Astrocyte (in vitro differentiated cells and primary cell): Measurements from ENCODE around the gene ATG101. TPM values are rescaled to one million over a fixed set of nuclear protein-coding genes. Genes with fewer than 3 reads are reported as not detected.

Source experiments
- DNase-seq: peaks from one replicate; pipeline ENCODE4 v3.0.0-alpha.2; 2010; ENCODE audit warnings: low read depth
- FAIRE-seq: peaks from 2 replicates; lab custom pipeline; 2011; peaks lifted over from hg19 to GRCh38; lab: Jason Lieb, UNC
- H2AFZ ChIP-seq: 2 replicates; pipeline ENCODE4 v1.6.0; 2012; ENCODE audit warnings: low read depth, low read length, inconsistent platforms
- H3K27ac ChIP-seq: 2 replicates; pipeline ENCODE4 v1.5.1; 2011; ENCODE audit warnings: low read depth, low read length, inconsistent platforms
- H3K27me3 ChIP-seq: 2 replicates; pipeline ENCODE4 v1.6.0; 2011; ENCODE audit warnings: low read length, inconsistent platforms; ENCODE audit not compliant: insufficient read depth
- H3K36me3 ChIP-seq: 2 replicates; pipeline ENCODE4 v1.5.1; 2011; ENCODE audit warnings: low read length, inconsistent platforms; ENCODE audit not compliant: insufficient read depth
- H3K4me1 ChIP-seq: 2 replicates; pipeline ENCODE4 v1.5.1; 2011; ENCODE audit warnings: low read length, inconsistent platforms; ENCODE audit not compliant: insufficient read depth
- H3K4me2 ChIP-seq: 2 replicates; pipeline ENCODE4 v1.6.0; 2012; ENCODE audit warnings: low read length, inconsistent platforms
- H3K4me3 ChIP-seq: 2 replicates; pipeline ENCODE4 v1.5.1; 2011; ENCODE audit warnings: low read depth, mild to moderate bottlenecking, low read length, inconsistent platforms; ENCODE audit not compliant: insufficient read depth
- H3K79me2 ChIP-seq: 2 replicates; pipeline ENCODE4 v1.6.0; 2012; ENCODE audit warnings: mild to moderate bottlenecking, low read length, inconsistent platforms; ENCODE audit not compliant: insufficient read depth
- H3K9ac ChIP-seq: 2 replicates; pipeline ENCODE4 v1.6.0; 2012; ENCODE audit warnings: mild to moderate bottlenecking, low read length, inconsistent platforms
- H3K9me3 ChIP-seq: 2 replicates; pipeline ENCODE4 v1.5.1; 2012; ENCODE audit warnings: low read depth, mild to moderate bottlenecking, low read length, inconsistent platforms; ENCODE audit not compliant: insufficient read depth
- H4K20me1 ChIP-seq: 2 replicates; pipeline ENCODE4 v1.6.0; 2012; ENCODE audit warnings: low read length, inconsistent platforms; ENCODE audit not compliant: insufficient read depth
- H3K27ac Mint-ChIP-seq: one replicate; pipeline ENCODE4 v1.8.0; 2021; ENCODE audit warnings: mild to moderate bottlenecking, mixed read lengths; ENCODE audit not compliant: unreplicated experiment
- H3K27me3 Mint-ChIP-seq: one replicate; pipeline ENCODE4 v1.8.0; 2021; ENCODE audit warnings: low read depth, mixed read lengths; ENCODE audit not compliant: unreplicated experiment
- H3K36me3 Mint-ChIP-seq: one replicate; pipeline ENCODE4 v1.8.0; 2021; ENCODE audit warnings: low read depth, mixed read lengths; ENCODE audit not compliant: unreplicated experiment
- H3K4me1 Mint-ChIP-seq: one replicate; pipeline ENCODE4 v1.8.0; 2021; ENCODE audit warnings: low read depth, mixed read lengths; ENCODE audit not compliant: unreplicated experiment
- H3K4me3 Mint-ChIP-seq: one replicate; pipeline ENCODE4 v1.8.0; 2021; ENCODE audit warnings: mild to moderate bottlenecking, moderate library complexity, mixed read lengths; ENCODE audit not compliant: unreplicated experiment
- H3K9me3 Mint-ChIP-seq: one replicate; pipeline ENCODE4 v1.8.0; 2021; ENCODE audit warnings: mild to moderate bottlenecking, mixed read lengths; ENCODE audit not compliant: unreplicated experiment
- CTCF ChIP-seq: IDR thresholded peaks from 2 replicates; pipeline ENCODE4 v1.5.1; 2011; ENCODE audit warnings: low read depth, mild to moderate bottlenecking, inconsistent platforms, low read length, moderate library complexity; ENCODE audit not compliant: insufficient read depth
- EZH2 ChIP-seq: IDR thresholded peaks from 2 replicates; pipeline ENCODE4 v1.6.1; 2012; ENCODE audit warnings: mild to moderate bottlenecking, low read length, inconsistent platforms; ENCODE audit not compliant: insufficient read depth
- total RNA-seq: library from RNA; stranded (reverse); gene quantifications from 2 replicates; pipeline ENCODE4 v1.2.1, GENCODE V29; 2021

Gene ATG101
- total RNA-seq, 1 donor from 2014 or later: 54.2 TPM

- H3K27me3 Mint-ChIP-seq: peaks cover 30% of the 10 kb centered on the region
- no peaks in the 10 kb centered on the region for H3K79me2 ChIP-seq
- peaks cover 4% of the 10 kb centered on the region for H3K4me1 Mint-ChIP-seq
- H3K9ac ChIP-seq: peak overlapping the region; percentile 86
- no peaks in the 10 kb centered on the region for H3K9me3 Mint-ChIP-seq
- H3K36me3 ChIP-seq: no peaks in the 10 kb centered on the region
- TF ChIP-seq CTCF: no peak
- no peak for TF ChIP-seq EZH2
- H3K36me3 Mint-ChIP-seq: peaks cover 1% of the 10 kb centered on the region
- peaks cover 27% of the 10 kb centered on the region for H4K20me1 ChIP-seq
- peak overlapping the region; percentile 85 for H3K4me3 Mint-ChIP-seq
- H3K4me3 ChIP-seq: peak overlapping the region; percentile 69
- H2AFZ ChIP-seq: peak overlapping the region; percentile 69
- H3K4me1 ChIP-seq: peaks cover 15% of the 10 kb centered on the region
- H3K9me3 ChIP-seq: no peaks in the 10 kb centered on the region
- H3K27me3 ChIP-seq: no peaks in the 10 kb centered on the region
- peak; percentile 51 for DNase-seq
- peak overlapping the region; percentile 84 for H3K4me2 ChIP-seq
- peak overlapping the region; percentile 48 for H3K27ac ChIP-seq
- peak overlapping the region; percentile 55 for H3K27ac Mint-ChIP-seq
- FAIRE-seq: no peak
These were observed 32.4 kb upstream of the ATG101 start for GRCh38 chr12:52037248-52037861.

GRCh38 chr12:52038447-52038846 lies 31.3 kb upstream of the ATG101 start:
- no peaks in the 10 kb centered on the region for H3K9me3 Mint-ChIP-seq
- H2AFZ ChIP-seq: no peak overlapping the region
- no peaks in the 10 kb centered on the region for H3K79me2 ChIP-seq
- no peak overlapping the region for H3K27ac Mint-ChIP-seq
- peaks cover 11% of the 10 kb centered on the region for H3K4me1 ChIP-seq
- H3K9ac ChIP-seq: peak overlapping the region; percentile 4
- no peak overlapping the region for H3K27ac ChIP-seq
- no peak for FAIRE-seq
- no peaks in the 10 kb centered on the region for H3K36me3 ChIP-seq
- peaks cover under 1% of the 10 kb centered on the region for H3K4me1 Mint-ChIP-seq
- no peaks in the 10 kb centered on the region for H3K9me3 ChIP-seq
- H3K27me3 Mint-ChIP-seq: peaks cover 30% of the 10 kb centered on the region
- peaks cover 1% of the 10 kb centered on the region for H3K36me3 Mint-ChIP-seq
- TF ChIP-seq CTCF: no peak
- TF ChIP-seq EZH2: no peak
- H3K4me2 ChIP-seq: peak overlapping the region; percentile 84
- DNase-seq: no peak
- H3K27me3 ChIP-seq: no peaks in the 10 kb centered on the region
- H3K4me3 ChIP-seq: no peak overlapping the region
- peak overlapping the region; percentile 52 for H3K4me3 Mint-ChIP-seq
- peaks cover 27% of the 10 kb centered on the region for H4K20me1 ChIP-seq

GRCh38 chr12:52041035-52041434 lies 28.7 kb upstream of the ATG101 start:
- Mint-ChIP-seq H3K4me1 (no peaks in the 10 kb centered on the region), H3K9me3 (no peaks in the 10 kb centered on the region), H3K4me3 (no peak overlapping the region), H3K27ac (no peak overlapping the region), H3K36me3 (peaks cover 2% of the 10 kb centered on the region), H3K27me3 (peaks cover 20% of the 10 kb centered on the region)
- Histone ChIP-seq H3K36me3 (no peaks in the 10 kb centered on the region), H3K9me3 (no peaks in the 10 kb centered on the region), H3K79me2 (no peaks in the 10 kb centered on the region), H2AFZ (no peak overlapping the region), H3K4me3 (no peak overlapping the region), H3K4me2 (no peak overlapping the region), H4K20me1 (peaks cover 27% of the 10 kb centered on the region), H3K27me3 (no peaks in the 10 kb centered on the region), H3K9ac (no peak overlapping the region), H3K27ac (no peak overlapping the region), H3K4me1 (peaks cover 11% of the 10 kb centered on the region)
- TF ChIP-seq EZH2 (no peak), CTCF (no peak)
- FAIRE-seq: no peak
- no peak for DNase-seq
